PFSK-1 (cell line): ENCODE results near the gene ASGR1.

Source experiments
- FOXP2 ChIP-seq: optimal IDR thresholded peaks from 2 replicates; pipeline ENCODE3; 2011; ENCODE audit warnings: borderline replicate concordance, control low read depth, inconsistent platforms; ENCODE audit not compliant: insufficient read depth; ENCODE audit errors: extremely low read length, extremely low read depth
- POLR2AphosphoS5 ChIP-seq: IDR thresholded peaks from 2 replicates; pipeline ENCODE4 v1.6.1; 2012; ENCODE audit warnings: low read depth, mild to moderate bottlenecking, control low read depth, low read length, moderate library complexity
- SIN3A ChIP-seq: IDR thresholded peaks from 2 replicates; pipeline ENCODE4 v1.6.1; 2012; ENCODE audit warnings: mild to moderate bottlenecking, low read length, moderate library complexity, borderline replicate concordance; ENCODE audit not compliant: insufficient read depth
- TAF1 ChIP-seq: IDR thresholded peaks from 2 replicates; pipeline ENCODE4 v1.6.1; 2012; ENCODE audit warnings: low read length, control low read depth, borderline replicate concordance; ENCODE audit not compliant: insufficient read depth
- TF ChIP-seq, protein P1 (sequence below), 2 experiments: IDR thresholded peaks; 2 replicates each; pipeline versions ENCODE4 v1.6.1 to v1.8.0; 2011 to 2012; ENCODE audit warnings: low read depth in 2 of 2, low read length in 2 of 2, control low read depth in 1 of 2, inconsistent platforms in 1 of 2, mild to moderate bottlenecking in 1 of 2, moderate library complexity in 1 of 2; ENCODE audit not compliant: insufficient read depth in 1 of 2

Gene ASGR1

DNA sequence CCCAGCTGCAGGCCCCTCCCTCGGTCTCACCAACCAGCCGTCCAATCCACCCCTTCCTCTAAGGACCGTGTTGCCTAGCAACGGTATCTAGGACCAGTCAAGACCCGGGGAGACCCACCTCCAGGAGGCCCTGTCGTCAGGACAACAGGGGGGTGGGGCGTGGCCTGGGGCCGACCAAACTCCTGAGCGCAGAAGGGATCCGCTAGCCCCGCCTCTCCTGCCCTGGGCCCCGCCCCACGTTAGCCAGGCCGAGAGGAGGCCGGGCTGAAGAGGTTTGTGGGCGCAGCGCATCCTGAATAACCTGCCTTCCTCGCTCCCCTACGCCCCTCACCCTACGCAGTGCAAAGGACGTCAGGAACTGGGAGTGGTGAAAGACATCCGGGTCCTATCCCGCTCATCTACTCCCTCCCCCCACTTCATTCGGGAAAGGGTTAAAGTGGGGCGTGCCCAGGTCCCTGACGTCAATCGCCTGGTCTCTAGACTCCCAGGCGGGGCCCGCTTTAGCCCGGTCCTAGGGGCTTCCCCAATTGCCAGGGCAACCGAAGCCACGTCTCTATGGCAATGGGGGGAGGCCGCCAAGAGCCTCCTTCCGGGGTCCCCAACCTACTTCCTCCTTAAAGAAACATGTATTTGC, 25.8 kb upstream of the ASGR1 start:
- TF ChIP-seq POLR2AphosphoS5 (no peak), SIN3A (no peak), TAF1 (no peak), FOXP2 (no peak)
- TF ChIP-seq, protein P1, sequence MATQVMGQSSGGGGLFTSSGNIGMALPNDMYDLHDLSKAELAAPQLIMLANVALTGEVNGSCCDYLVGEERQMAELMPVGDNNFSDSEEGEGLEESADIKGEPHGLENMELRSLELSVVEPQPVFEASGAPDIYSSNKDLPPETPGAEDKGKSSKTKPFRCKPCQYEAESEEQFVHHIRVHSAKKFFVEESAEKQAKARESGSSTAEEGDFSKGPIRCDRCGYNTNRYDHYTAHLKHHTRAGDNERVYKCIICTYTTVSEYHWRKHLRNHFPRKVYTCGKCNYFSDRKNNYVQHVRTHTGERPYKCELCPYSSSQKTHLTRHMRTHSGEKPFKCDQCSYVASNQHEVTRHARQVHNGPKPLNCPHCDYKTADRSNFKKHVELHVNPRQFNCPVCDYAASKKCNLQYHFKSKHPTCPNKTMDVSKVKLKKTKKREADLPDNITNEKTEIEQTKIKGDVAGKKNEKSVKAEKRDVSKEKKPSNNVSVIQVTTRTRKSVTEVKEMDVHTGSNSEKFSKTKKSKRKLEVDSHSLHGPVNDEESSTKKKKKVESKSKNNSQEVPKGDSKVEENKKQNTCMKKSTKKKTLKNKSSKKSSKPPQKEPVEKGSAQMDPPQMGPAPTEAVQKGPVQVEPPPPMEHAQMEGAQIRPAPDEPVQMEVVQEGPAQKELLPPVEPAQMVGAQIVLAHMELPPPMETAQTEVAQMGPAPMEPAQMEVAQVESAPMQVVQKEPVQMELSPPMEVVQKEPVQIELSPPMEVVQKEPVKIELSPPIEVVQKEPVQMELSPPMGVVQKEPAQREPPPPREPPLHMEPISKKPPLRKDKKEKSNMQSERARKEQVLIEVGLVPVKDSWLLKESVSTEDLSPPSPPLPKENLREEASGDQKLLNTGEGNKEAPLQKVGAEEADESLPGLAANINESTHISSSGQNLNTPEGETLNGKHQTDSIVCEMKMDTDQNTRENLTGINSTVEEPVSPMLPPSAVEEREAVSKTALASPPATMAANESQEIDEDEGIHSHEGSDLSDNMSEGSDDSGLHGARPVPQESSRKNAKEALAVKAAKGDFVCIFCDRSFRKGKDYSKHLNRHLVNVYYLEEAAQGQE (IDR thresholded peaks at IDR 0.05; ENCODE audit: insufficient read depth in 1 of 2, low read depth in 2 of 2, low read length in 2 of 2): no peak

DNA sequence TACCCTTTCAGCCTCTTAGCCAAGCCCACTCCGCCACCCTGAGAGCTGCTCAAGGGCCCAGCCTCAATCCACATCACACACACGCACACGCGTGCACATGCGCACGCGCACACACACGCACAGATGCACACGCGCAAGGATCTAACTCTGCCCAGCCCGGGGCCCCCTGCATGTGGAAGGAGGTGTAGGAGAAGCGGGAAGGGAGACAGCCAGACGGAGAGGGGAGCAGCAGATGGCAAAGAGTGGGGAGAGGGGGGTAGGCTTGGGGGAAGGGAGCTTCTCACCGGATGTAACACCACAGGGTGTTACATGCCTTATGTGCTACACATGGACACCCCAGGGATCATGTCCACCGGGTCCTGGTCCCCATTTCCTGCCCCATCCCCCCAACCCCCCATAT, 25.2 kb upstream of the ASGR1 start:
- TF ChIP-seq, protein P1 (IDR thresholded peaks at IDR 0.05; ENCODE audit: insufficient read depth in 1 of 2, low read depth in 2 of 2, low read length in 2 of 2): no peak
- TF ChIP-seq POLR2AphosphoS5 (no peak), TAF1 (no peak), SIN3A (no peak), FOXP2 (no peak)

DNA sequence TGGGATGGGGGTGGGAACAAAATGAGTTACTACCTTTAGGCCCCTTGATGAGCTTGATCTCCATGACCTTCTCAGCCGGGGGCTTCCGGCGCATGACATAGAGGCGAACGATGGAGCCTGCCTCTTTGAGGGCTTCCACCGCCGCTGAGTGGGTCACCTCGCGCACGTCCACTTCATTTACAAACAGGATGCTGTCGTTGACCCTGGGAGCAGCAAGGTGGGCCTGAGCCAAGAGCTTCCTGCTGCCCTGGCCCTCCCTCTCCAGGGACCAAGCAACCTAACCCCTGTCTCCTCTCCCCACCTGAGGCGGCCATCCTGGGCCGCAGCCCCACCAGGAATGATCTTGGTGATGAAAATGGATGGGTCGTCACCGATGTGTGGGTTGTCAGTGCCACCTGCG, 24.2 kb upstream of the ASGR1 start:
- TF ChIP-seq TAF1: no peak
- TF ChIP-seq, protein P1 (IDR thresholded peaks at IDR 0.05; ENCODE audit: insufficient read depth in 1 of 2, low read depth in 2 of 2, low read length in 2 of 2): no peak

DNA sequence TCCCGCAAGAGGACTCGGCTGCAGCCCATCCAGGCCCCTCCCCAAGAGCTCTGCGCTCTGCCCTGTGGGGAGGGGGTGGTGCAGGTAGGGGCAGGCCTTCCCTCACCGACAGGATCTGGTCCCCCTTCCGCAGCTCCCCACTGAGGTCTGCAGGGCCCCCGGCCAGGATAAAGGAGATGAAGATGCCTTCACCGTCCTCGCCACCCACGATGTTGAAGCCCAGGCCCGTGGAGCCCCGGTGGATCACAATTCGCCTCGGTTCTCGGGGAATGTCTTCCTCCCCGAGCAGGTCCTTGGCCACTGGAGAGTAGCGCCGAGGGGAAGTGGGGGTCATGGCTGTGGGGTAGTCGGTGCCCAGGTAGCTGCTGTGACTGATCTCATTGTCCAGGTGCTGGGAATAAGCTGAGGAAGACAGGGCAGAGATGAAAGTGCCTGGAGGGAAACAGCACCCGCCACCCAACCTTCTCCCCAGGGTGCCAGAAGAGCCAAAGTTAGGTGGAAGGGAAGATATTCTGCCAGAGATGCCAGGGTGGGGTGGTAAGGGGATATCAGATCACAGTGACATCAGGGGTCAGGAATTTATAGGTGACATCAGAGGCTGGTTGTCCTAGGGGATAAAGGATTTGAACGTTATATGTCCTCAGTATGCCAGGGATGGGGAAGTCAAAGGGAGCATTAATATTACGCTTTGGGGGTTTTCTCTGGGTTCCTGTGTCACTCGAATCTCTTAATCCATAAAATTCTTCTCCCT, 17.7 kb upstream of the ASGR1 start:
- TF ChIP-seq SIN3A: no peak
- TF ChIP-seq FOXP2: no peak
- no peak for TF ChIP-seq POLR2AphosphoS5
- no peak for TF ChIP-seq TAF1
- TF ChIP-seq, protein P1 (IDR thresholded peaks at IDR 0.05; ENCODE audit: insufficient read depth in 1 of 2, low read depth in 2 of 2, low read length in 2 of 2): no peak
